ENCODE results near the gene C2CD2. TPM values are rescaled to one million over a fixed set of nuclear protein-coding genes. Genes with fewer than 3 reads are reported as not detected.
"Not testable (repeated sequence)": the region's sequence is repeated elsewhere in the genome, so short reads cannot be mapped to it uniquely, and the experiment has no call there.

C2CD2 gene
- 5.8 TPM in 2 replicates for total RNA-seq

DNA sequence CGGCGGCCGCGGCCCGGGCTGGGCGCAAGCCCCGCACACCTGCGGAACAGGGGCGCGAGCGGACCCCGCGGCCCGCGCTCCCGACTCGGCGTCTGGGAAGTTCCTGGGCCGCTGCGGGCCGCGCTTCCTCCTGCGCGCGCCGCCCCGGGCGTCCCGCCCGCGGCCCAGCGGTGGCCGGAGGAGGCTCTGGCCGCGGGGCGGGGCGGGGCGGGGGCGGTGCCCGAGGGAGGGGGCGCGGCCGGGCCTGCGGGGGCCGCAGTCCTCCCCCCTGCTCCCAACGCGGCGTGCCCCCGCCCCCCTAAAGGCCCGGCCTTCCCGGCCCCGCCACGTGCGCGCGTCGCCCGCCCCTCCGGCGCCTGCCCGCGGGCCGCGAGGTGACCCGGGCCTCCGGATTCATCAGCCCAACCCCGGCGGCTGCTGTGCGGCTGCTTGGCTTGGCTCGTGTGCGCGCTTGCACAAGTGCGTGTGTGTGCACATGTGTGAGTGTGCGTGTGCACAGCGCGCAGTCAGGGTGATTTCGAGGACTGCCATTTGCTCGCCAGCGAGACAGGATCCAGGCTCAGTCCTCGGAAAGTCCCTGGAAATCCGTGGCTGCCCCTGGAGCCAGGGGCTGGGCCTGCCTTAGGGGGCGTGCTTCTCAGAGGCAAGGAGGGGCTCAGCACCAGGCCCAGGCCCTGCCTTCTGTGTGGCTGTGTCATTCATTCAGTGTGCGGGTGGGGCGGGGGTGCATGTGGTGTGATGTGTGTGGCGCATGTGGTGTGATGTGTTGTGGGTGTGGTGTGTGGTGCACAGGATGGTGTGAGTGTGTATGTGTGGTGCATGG, at the start of gene C2CD2:
C2CD2 (minus strand) TSS at position 188 of the 823 bp plus-strand sequence. CDS start 370 bp downstream, outside the sequence.
- intact Hi-C loops (cut with micrococcal nuclease), result no loop called here

DNA sequence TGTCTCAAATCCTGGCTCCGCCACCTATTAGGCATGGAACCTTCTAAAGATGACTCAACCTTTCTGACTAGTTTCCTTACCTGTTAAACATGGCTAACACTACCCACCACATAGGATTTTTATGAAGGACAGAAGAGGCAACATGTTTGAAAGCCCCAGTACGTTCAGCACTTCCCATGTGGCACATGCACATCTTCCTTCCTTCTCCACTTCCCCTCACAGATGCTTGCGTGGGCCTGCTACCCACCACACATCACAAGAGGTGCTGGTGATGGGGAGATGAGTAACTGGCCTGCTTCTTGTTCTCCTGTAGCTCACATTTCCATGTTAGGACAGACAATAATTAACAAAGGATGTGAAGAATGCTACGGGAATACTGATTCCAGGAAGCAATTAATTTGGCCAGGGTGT, 49.2 kb upstream of the C2CD2 start:
- intact Hi-C loops (cut with micrococcal nuclease), result loop anchor here (2.0 to 10.0 kb wide), 8 partner anchors 60 to 642 kb away; partner anchors contain the start of genes MX1 and UBASH3A

DNA sequence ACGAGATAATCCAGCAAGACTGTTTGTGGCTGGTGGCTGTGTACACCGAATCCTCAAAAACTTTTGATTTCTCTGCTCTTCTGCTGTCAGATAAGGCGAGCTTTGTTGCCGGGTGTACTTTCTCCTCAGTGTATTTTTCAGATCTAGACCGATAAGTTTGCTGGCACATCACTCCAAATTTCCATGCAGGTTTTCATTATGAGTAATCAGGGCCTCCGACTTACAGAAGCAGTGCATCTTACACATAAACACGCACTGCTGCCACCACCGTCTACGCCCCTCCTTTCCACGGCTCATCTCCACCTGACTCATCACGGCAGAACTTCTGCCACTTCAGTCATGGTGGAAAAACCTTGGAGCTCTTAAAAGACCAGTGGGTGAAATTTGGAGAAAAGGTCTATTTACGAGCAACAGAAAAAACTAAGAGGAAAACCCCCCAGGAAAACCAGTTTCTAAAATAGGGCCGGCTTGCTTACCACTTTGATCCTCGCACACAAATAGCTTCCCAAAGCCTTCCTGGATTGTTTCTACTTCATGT, 48.7 kb upstream of the C2CD2 start:
- intact Hi-C loops (cut with micrococcal nuclease), result loop anchor here (1.0 to 10.0 kb wide), 9 partner anchors 8 to 642 kb away; partner anchors contain the start of genes MX1, UBASH3A and ZBTB21

DNA sequence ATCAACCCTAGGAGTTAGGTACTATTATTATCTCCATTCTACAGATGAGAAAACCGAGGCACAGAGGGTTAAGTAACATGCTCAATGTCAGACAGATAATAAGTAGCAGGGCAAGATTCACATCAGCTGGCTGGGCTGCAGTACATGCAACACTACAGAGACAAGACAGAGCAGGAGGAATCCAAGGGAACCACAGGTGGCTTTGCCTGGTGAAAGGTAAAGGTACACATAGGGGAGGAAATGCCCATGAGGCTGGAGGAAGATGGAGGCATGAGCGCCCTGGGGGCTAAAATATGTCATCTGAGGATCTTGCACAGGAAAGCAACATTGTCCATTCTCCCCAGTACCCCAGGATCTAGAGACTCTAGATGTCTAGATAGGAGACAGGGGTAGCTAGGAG, 48.0 kb upstream of the C2CD2 start:
- intact Hi-C loops (cut with micrococcal nuclease), result loop anchor here (1.0 to 10.0 kb wide), 9 partner anchors 9 to 641 kb away; partner anchors contain the start of genes MX1, UBASH3A and ZBTB21

DNA sequence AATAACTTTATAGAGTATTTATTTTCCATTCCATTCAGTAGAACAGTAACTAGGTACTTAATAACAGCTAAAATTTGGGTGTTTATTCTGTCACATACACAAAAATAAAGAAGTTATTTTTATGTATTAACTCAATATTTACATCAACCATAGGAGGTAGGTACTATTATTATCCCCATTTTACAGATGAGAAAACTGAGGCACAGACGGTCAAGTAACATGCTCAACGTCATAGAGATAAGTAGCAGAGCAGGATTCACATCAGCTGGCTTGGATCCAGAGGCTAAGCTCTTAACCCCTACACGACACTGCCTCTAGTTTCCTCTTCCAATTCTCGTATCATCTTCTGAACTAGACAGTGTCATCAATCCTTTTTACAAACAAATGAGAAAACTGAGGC, 47.1 kb upstream of the C2CD2 start:
- intact Hi-C loops (cut with micrococcal nuclease), result loop anchor here (5.0 to 10.0 kb wide), 4 partner anchors 184 to 574 kb away; partner anchors contain the start of genes MX1 and UBASH3A

DNA sequence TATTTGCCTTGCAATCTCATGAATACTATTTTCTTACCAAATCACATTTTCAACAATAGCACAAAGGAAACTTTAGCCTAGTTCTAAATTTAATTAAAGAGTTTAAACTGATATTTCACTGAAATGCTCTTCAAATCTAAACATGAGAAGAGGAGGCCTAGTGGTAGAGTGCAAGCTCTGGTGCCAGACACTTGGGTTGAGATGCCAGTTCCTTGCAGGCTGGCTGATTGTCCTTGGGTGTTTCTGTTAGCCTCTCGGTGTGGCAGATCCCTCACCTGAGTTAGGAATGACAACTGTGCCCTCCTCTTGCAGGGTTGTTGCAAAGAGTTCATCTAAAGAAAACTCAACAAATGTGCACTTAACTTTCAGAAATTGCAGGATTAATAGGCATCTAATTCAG, 43.8 kb upstream of the C2CD2 start:
- intact Hi-C loops (cut with micrococcal nuclease), result no loop called here

DNA sequence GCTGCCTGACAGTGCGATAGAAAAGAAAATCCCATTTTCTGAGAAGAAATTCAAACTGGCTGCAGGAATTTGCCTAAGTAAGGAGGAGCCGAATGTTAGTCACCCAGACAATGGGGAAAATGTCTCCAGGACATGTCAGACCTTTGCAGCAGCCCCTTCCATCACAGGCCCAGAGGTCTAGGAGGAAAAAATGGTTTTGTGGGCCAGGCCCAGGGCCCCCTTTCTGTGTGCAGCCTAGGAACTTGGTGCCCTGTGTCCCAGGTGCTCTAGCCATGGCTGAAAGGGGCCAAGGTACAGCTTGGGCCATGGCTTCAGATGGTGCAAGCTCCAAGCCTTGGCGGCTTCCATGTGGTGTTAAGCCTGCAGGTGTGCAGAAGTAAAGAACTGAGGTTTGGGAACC, 41.8 kb upstream of the C2CD2 start:
- intact Hi-C loops (cut with micrococcal nuclease), result no loop called here

DNA sequence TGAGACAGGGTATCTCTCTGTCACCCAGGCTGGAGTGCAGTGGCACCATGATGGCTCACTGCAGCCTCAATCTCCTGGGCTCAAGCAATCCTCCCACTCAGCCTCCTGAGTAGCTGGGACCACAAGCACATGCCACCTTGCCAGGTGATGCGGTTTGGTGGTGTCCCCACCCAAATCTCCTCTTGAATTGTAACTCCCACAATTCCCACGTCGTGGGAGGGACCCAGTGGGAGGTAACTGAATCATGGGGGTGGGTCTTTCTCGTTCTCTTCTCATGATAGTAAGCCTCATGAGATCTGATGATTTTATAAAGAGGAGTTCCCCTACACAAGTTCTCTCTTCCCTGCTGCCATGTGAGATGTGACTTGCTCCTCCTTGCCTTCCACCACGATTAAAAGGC, 40.8 kb upstream of the C2CD2 start:
- intact Hi-C loops (cut with micrococcal nuclease), result not testable (repeated sequence)

DNA sequence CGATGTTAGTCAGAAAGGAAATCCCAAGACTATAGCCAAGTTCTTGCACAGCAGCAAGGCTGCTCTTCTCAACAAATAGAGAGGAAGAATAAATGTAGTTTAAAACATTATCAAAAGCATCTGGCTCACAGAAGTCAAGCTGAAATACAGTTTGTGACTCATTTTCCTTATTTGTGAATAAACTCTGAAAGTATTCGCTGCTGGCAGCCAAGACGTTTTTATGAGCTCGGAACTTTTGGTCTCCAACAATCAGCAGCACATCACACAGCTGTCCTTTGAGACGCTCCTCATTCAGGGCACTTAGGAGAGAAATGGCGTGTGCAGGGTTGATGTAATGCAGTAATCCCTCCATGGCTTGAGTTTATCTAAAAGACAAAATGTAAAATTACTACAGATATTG, 39.9 kb upstream of the C2CD2 start:
- intact Hi-C loops (cut with micrococcal nuclease), result no loop called here

DNA sequence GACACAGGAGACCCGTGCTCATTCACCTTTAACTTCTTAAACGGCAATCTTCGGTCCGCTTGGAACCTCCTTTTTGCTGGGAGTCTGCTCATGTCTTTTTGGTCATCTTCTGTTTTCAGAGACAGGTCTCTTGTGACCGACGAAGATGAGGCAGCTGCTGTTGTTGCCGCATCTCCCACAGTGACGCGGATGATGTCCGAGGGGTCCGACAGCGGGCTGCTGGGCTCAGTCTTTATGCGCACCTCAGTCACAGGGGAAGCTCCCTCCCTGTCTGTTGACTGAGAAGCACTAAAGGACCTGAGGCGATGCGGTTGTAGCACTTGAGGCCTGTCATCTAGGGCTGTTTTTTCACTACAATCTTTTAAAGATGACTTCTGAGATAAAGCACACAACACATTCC, 38.8 kb upstream of the C2CD2 start:
- intact Hi-C loops (cut with micrococcal nuclease), result no loop called here

DNA sequence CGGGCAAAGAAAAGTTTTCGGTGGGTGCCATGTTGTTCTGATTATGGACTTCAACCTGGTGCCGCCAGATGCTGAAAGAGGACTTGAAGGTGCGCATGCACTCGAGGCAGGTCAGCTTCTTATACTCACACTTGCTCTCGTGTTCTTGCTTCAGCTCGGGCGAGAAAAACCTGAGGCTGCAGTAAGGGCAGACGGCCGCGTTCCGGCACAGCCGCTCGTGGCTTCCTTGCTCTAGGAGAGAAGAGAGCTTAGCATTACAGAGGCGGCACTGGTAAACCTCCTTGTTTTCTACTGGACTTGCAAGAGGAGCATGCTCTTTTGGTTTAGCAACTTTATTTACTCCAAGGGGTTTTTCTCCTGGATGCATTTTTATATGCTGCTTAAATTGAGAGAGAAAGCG, 37.8 kb upstream of the C2CD2 start:
- intact Hi-C loops (cut with micrococcal nuclease), result no loop called here

DNA sequence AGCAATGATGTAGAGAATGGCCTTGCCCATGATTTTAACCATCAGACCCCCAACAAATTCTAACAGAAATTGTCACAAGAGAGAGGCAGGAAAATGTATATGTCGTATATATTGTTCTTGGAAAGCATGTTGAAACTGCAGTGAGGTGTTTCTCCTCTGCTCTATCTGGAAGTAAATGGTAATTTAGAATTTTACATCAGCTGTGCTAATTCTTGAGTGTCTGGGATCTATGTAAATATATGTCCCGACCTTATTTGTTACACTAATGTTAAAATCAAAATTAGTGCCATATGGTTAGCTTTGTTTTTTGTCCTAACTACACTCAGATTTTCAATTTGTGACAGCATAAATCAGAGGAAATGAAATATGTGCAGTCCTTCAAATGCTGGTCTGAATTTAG, 35.9 kb upstream of the C2CD2 start:
- intact Hi-C loops (cut with micrococcal nuclease), result no loop called here

DNA sequence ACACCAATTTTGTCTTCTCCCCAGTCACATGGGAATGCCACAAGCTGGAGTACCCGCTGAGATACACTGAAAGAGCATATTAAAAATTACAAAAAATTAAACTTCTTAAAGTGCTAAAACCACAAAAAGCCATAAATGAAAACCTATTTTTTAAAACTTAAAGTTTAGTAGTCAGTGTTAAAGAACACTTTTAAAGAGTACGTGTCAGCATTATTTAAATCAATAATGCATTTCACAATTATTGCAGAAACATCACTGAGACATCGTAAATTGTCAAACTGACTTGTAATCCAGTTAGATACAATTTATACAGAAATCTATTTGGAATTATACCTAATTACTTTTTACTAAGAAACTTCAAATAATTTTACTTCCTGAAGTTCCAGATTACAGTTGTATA, 33.5 kb upstream of the C2CD2 start:
- intact Hi-C loops (cut with micrococcal nuclease), result no loop called here

DNA sequence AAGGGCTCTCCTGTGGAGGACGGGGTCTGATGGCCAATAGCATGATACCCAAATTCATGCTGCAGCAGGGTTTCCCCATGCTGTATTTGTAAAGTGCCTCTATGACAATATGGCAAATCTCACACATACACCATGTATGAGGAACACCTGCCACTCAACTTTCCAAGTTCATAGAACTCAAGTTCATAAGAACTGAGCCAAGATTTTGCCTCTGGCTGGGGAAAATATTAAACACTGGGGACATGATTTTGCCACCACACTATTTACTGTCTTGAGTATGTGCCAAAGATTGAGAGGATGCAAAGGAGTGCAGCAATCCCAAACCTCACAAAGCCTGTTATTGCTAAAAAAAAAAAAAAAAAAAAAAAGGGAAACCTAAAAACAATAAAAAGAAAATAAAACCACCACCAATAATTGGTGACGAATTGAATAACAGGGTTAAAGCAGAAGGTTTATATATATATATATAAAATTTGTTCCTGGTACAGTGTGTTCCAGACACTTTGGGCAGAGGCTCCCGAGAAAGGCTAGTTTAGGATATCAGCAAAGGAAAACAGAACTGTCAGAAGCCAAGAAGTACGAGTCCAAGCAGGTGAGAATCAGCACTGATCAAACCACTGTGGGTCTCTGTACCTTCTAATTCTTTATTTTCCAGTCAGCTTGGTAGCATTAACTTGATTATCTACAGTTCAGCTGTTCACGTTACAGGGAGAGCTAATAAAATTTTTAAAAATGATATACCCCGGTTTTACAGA, 32.0 kb upstream of the C2CD2 start:
- intact Hi-C loops (cut with micrococcal nuclease), result no loop called here

DNA sequence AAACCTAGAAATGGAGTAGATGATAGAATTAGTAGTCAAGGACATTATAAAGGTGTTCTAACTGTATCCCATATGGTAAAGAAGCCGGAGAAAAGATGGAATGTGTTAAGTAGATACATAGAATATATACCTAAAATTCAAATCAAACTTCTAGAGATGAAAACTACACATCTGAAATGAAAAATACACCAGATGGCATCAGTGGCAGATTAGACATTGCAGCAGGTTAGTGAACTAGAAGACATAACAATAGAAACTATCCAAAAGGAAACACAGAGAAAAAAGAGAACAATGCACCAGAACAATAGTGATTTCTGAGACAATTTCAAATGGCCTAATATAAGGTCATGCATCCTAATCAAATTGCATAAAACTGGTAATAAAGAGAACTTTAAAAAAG, 29.4 kb upstream of the C2CD2 start:
- intact Hi-C loops (cut with micrococcal nuclease), result no loop called here

DNA sequence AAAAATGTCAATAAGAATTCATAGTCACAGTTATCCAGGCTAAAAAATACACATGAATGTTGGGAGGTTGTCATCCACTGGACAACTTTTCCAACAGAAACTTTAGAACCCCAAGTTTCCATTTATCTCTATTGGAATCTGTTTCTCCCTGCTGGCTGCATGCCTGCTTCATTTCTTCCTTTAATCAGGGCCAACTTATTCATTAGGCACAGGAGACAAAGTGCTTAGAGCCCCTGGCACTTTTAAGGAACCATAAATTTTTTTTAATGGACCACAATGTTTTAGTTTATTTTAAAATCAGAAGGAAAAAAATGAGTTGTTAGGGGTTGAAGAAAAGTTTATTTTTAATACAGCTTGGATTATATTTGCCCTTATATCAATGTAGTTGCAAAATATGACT, 26.7 kb upstream of the C2CD2 start:
- intact Hi-C loops (cut with micrococcal nuclease), result no loop called here

DNA sequence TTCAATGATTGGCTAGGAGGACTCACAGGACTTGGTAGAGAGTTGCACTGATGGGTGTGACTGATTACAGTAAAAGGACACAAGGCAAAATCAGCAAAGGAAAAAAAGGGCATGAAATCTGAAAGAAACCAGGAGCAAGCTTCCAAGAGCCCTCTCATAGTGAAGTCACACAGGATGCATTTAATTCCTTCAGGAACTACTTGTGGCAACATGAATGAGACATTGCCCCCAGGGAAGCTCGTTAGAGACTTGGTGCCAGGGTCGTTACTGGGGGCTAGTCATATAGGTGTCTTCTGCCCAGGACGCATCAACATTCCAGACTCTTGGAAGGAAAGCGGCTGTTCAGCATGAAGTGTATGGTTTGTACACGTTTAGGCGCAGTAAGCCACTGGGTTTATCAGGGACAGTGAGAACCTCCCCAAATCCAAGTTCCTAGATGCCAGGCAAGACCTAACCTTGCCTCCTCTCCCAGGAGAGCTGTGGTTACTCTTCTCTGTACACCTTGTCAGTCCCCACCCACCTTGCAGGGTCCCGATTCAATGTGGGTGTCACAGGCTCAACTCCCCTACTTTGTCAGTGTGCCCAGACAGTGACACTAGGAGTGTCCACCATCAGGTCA, 26.0 kb upstream of the C2CD2 start:
- intact Hi-C loops (cut with micrococcal nuclease), result no loop called here

DNA sequence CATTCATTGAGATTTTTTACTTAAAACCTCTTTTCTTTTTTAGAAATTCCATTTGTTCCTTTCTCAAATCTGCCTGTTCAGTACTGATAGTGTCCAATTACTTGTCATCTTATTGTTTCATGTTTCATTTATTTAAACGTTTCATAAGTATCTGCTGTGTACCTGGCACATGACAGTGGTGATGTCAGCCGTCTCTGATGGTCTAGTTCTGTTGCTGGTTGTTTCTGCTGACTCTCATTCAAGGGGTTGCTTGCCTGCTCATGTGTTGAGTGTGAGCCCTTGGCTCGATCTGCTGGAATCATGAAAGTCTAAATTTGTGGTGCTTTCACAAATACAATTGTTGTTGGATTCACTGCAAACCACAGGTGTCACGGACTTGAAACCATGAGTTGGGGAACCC, 25.5 kb upstream of the C2CD2 start:
- intact Hi-C loops (cut with micrococcal nuclease), result no loop called here

DNA sequence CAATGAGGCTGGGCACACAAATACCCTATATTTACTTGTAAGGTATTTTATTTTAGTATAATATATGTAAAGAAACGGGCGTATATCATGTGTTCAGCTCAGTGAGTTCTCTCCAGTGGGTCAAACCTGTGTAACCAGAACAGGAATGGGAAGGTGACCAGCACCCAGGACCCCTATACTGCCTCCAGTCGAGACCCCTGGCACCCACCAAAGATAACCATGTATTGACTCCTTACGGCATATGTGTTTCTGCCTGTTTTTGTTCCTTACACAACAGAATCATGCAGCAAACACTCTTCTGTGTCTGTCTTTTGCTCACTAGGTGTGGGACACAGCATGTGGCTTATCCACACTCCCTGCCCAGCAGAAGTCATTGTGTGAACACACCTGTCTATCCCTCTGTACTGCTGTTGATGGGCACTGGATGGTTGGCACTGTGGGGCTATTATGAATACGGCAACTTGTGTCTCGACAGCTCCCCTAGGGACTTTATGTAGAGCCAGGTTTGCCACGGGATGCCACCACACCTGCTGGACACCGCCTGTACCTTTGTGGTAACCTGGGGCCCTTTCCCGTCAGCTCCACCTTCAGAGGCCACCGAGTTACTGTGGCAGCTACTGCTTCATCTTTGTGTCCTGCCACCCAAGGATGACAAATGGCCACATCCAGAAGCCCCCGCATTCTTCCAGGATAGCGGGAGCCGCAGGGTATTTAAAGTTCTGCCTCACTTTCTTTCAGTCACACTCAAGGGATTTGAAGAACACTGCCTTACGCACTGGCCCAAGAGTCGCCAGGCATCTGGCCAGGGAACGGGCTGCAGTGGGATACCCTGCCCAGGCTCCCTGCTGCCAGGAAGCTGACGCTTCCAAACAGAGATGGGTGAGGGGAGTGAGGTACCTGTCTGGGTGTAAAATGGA, 23.5 kb upstream of the C2CD2 start:
- intact Hi-C loops (cut with micrococcal nuclease), result no loop called here

DNA sequence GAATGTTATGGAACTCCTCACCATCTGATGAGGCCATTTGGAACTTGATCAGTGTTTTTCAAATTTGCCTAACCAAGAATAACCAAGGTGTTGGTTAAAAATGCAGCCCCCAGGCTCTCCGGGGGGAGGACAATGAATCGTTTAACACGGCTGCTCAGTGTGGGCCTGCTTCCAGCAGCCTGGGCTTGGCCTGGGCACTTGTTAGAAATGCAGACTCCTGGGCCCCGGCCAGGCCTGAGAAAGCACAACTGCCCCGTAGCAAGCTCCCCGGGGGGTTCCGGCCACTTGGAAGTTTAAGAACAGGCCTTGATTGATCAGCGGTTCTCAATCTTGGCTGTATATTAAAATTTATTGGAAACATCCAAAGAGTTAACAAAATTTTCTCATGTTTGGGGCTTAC, 22.8 kb upstream of the C2CD2 start:
- intact Hi-C loops (cut with micrococcal nuclease), result no loop called here

All from T-helper 1 cell treated with Interleukin-12 subunit alpha and Interleukin-12 subunit beta and Interleukin-4 antibody, amounts not matched to agents 30 ng/mL and 1 ng/mL, for 36 hours (primary cell).